HFFc6 (cell line): ENCODE data around the gene GNA14. TPM values are rescaled to one million over a fixed set of nuclear protein-coding genes. Genes with fewer than 3 reads are reported as not detected.

Source experiments
- DNase-seq: peaks from one replicate; pipeline ENCODE4 v3.0.0-alpha.2; 2018
- H3K27ac Mint-ChIP-seq: 2 replicates; pipeline ENCODE4 v1.8.0; 2020; ENCODE audit warnings: mild to moderate bottlenecking, mixed read lengths
- H3K27me3 Mint-ChIP-seq: 2 replicates; pipeline ENCODE4 v1.8.0; 2021; ENCODE audit warnings: mild to moderate bottlenecking, moderate library complexity, mixed read lengths; ENCODE audit not compliant: insufficient read depth
- H3K36me3 Mint-ChIP-seq: 2 replicates; pipeline ENCODE4 v1.8.0; 2021; ENCODE audit warnings: low read depth, mixed read lengths
- H3K4me1 Mint-ChIP-seq: 2 replicates; pipeline ENCODE4 v1.8.0; 2020; ENCODE audit warnings: low read depth, mixed read lengths
- H3K4me3 Mint-ChIP-seq: 2 replicates; pipeline ENCODE4 v1.8.0; 2020; ENCODE audit warnings: mild to moderate bottlenecking, moderate library complexity, mixed read lengths
- H3K9me3 Mint-ChIP-seq: 2 replicates; pipeline ENCODE4 v1.8.0; 2020; ENCODE audit warnings: mild to moderate bottlenecking, mixed read lengths
- CTCF ChIP-seq: fragments of 200-600 bp; sonication (generic); IDR thresholded peaks from 2 replicates; pipeline ENCODE4 v1.5.0; 2021; ENCODE audit warnings: antibody characterized with exemption, mild to moderate bottlenecking
- total RNA-seq, 6 experiments: library from RNA; stranded (reverse); fragmentation: NEBNext Ultra II Directional; extraction: Animal tissue kit (Norgen Biotek cat#: 25700); gene quantifications; 2 replicates in 1 of 6; 3 replicates in 5 of 6; pipeline ENCODE4 v1.2.3, GENCODE V29; 2021

Gene GNA14
- total RNA-seq, 6 experiments from 2014 or later = not detected

- H3K9me3 Mint-ChIP-seq = no peaks in the 10 kb centered on the region
Measured at GRCh38 chr9:77672183-77672582, 24.1 kb upstream of the GNA14 start.

GRCh38 chr9:77667151-77667550, 19.0 kb upstream of the GNA14 start:
- H3K4me3 Mint-ChIP-seq = no peak overlapping the region
- H3K9me3 Mint-ChIP-seq = no peaks in the 10 kb centered on the region
- peaks cover 5% of the 10 kb centered on the region for H3K27me3 Mint-ChIP-seq
- no peak for TF ChIP-seq CTCF
- H3K27ac Mint-ChIP-seq = no peak overlapping the region
- H3K4me1 Mint-ChIP-seq = peaks cover 10% of the 10 kb centered on the region
- no peaks in the 10 kb centered on the region for H3K36me3 Mint-ChIP-seq
- no peak for DNase-seq

More at GRCh38 chr9:77672183-77672582, 24.1 kb upstream of the GNA14 start:
- no peak for DNase-seq
- Mint-ChIP-seq H3K4me1 (no peaks in the 10 kb centered on the region), H3K36me3 (no peaks in the 10 kb centered on the region), H3K4me3 (no peak overlapping the region), H3K27ac (no peak overlapping the region), H3K27me3 (no peaks in the 10 kb centered on the region; the same call in none of the 2 replicates)
- no peak for TF ChIP-seq CTCF

- Mint-ChIP-seq H3K9me3 (no peaks in the 10 kb centered on the region), H3K36me3 (no peaks in the 10 kb centered on the region), H3K4me1 (peaks cover 10% of the 10 kb centered on the region), H3K4me3 (no peak overlapping the region), H3K27ac (no peak overlapping the region), H3K27me3 (peaks cover 8% of the 10 kb centered on the region; the same call in 1 of the 2 replicates)
- no peak for DNase-seq
- no peak for TF ChIP-seq CTCF
Measured at GRCh38 chr9:77663754-77664153, 15.6 kb upstream of the GNA14 start.

- H3K27ac Mint-ChIP-seq = no peak overlapping the region
- peaks cover 10% of the 10 kb centered on the region for H3K4me1 Mint-ChIP-seq
- no peaks in the 10 kb centered on the region for H3K36me3 Mint-ChIP-seq
- H3K27me3 Mint-ChIP-seq = peaks cover 8% of the 10 kb centered on the region; the same call in 1 of the 2 replicates
- no peaks in the 10 kb centered on the region for H3K9me3 Mint-ChIP-seq
- DNase-seq = no peak
- no peak for TF ChIP-seq CTCF
- H3K4me3 Mint-ChIP-seq = no peak overlapping the region
Measured at GRCh38 chr9:77661566-77662085, 13.5 kb upstream of the GNA14 start.

GRCh38 chr9:77659926-77660325, 11.8 kb upstream of the GNA14 start:
- Mint-ChIP-seq H3K27ac (no peak overlapping the region), H3K27me3 (peaks cover 7% of the 10 kb centered on the region; the same call in 1 of the 2 replicates), H3K4me1 (peaks cover 10% of the 10 kb centered on the region), H3K9me3 (no peaks in the 10 kb centered on the region), H3K36me3 (no peaks in the 10 kb centered on the region), H3K4me3 (no peak overlapping the region)
- TF ChIP-seq CTCF = no peak
- no peak for DNase-seq
